HPDE6-E6E7 (cell line): ENCODE measurements around the gene RPS19.

Source experiments
- DNase-seq: peaks from one replicate; pipeline ENCODE4 v3.0.0; 2011; ENCODE audit warnings: missing footprints; ENCODE audit errors: extremely low spot score

Gene RPS19

DNA sequence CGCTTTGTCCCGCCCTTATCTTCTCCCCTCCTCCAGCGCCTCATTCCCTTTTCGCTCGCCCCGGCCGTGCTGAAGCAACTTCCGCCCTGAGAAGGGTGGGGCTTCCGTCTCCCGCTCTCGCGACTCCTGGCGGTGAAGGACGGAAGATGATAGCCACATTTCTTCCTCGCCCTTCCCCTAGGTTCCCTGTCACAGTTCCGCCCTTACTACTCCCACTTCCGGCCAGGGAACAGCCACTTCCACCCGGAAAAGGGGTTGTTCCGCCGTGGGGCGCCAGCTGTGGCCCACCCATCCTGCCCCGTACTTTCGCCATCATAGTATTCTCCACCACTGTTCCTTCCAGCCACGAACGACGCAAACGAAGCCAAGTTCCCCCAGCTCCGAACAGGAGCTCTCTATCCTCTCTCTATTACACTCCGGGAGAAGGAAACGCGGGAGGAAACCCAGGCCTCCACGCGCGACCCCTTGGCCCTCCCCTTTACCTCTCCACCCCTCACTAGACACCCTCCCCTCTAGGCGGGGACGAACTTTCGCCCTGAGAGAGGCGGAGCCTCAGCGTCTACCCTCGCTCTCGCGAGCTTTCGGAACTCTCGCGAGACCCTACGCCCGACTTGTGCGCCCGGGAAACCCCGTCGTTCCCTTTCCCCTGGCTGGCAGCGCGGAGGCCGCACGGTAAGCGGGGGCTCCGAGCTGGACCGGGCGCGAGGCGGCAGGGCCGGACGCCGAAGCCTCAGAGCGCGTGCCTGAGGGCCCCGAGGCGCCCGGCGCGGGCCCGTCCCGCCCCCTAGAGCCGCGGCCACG lies at the start of gene RPS19:
Gene RPS19 (plus strand): TSS at position 638 of the 801 bp plus-strand sequence. CDS start 520 bp downstream, outside the sequence.
- peak; percentile 95 for DNase-seq

DNA sequence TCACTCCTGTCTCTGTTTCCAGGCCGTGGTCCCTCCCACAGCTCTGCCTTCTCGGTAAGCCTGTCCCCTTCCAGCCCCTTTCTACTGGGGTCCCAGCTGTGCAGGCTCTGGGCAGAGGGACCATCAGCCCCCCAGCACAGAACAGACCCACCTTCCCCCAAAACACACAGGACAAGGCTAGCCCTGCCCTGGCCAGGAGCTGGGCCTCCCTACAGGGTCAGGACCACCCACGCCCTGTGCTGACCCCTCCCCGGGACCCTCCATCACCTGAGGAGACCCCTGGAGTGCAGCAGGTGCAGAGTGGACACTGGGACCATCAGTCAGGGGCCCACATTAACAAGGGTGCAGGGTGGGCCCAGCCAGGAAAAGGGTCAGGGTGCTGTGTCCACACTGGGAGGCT lies 49.8 kb upstream of the RPS19 start:
- no peak for DNase-seq

DNA sequence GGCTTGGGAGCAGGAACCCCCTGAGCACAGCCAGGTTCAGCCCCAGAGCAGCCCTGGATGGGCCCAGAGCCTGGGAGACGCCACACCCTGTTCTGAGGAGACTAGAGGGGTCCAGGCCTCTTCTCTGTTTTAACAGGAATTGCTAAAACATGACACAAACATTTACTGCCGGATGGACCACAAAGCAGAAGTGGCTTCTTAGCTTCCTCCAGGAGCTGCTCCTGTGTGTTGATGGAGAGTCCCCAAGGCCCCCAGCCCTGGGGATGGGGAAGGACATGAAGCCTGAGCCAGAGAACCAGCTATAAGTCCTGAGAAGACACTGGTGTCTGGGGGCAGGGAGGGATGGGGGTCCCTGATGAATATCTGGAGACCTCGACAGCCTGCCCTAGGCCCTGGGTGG lies 49.0 kb upstream of the RPS19 start:
- DNase-seq: no peak

DNA sequence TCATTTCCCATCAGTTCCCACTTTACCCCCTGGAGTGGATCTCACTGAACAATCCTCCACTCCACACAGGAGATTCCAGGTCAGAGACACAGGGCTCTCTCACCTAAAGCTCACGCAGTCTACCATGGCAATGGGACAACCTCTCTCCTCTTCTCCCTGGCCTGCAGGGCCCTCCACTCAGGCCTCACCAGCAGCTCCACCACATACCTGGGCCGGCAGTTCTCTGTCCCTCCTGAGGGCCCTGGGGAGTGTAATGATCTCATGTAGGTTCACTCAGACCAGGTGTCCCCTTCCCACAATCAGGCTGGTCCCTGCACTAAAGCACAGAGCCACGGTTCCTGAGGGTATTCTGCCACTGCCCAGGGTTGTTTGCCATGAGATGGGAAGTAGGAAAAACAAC lies 48.1 kb upstream of the RPS19 start:
- no peak for DNase-seq

DNA sequence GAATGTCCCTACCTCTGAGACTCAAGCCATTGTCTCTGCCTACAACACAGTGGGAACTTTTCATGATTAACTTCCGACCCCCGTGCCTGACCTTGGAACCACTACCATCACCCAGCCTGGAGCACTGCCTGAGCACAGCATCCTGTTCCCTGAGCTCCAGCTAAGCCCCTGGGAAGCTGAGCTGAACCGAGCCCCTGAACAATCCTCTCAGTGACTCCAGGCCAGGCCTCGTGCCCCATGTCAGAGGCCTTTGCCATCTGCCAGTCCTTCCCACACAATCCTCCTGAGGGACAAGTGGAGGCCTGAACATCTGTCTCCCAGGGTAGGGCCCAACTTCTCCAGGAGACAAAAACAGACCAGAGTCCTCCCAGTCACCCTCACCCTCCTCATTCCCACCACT lies 46.1 kb upstream of the RPS19 start:
- DNase-seq: no peak

DNA sequence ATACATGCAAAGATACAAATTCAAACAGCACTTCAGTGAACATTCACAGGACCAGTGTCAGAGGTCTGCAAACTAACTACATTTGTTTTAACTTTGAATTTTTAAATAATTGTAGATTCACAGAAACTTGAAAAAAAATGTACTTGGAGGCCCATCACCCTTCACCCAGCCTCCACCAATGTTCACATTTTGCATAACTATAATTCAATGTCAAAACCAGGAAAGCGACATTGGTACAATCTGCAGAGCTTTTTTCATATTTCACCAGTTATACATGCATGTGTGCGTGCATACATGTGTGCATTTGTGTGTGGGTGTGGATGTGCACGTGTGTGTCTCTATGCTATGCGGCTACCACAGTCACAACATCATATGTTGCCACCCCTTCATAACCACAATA lies 44.8 kb upstream of the RPS19 start:
- no peak for DNase-seq

DNA sequence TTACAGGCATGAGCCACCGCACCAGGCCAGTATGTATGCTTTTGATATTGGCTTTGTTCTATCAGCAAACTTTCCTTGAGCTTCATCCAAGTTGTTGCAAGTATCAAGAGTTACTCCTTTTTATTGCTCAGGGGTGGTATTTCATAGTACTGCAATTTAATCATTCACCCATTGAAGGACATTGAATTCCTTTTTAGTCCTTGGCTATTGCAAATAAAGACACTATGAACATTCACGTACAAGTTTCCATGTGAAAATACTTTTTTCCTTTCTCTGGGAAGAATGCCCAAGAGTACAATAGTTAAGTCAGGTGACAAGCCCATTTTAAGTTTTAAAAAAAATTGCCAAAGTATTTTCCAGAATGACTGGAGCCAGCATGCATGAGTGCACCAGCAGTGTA lies 43.3 kb upstream of the RPS19 start:
- no peak for DNase-seq

DNA sequence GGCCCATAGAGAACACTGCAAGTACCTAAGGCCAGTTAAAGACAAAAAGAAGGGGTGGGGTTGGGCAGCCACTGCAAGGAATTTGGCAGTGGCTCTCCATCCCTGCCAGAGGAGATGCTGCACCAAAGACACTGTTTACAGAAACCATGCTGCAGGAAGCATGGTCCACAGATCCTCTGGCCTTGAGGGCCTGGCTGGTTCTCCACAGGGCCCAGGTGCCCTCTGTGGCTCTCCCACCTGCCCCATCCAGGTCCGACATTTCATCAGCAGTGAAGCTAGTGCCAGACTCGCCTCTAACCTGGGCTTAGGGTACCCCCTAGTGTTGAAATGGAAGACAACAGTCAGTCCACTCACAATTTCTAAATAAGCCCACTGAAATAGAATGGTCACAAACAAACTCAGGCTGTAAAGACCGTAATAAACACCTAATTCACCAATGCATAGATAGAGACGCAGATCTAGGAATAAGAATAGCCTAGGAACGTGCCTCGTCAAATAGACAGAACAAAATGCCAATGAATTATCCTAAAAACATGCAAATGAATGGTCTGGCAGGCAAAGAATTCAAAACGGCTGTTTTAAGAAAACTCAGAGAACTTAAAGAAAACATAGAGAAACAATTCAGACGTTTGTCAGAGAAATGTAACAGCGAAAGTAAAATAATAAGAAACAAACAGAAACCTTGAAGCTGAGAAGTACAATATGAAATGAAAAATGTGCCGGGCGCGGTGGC lies 38.9 kb upstream of the RPS19 start:
- peak; percentile 37 for DNase-seq

DNA sequence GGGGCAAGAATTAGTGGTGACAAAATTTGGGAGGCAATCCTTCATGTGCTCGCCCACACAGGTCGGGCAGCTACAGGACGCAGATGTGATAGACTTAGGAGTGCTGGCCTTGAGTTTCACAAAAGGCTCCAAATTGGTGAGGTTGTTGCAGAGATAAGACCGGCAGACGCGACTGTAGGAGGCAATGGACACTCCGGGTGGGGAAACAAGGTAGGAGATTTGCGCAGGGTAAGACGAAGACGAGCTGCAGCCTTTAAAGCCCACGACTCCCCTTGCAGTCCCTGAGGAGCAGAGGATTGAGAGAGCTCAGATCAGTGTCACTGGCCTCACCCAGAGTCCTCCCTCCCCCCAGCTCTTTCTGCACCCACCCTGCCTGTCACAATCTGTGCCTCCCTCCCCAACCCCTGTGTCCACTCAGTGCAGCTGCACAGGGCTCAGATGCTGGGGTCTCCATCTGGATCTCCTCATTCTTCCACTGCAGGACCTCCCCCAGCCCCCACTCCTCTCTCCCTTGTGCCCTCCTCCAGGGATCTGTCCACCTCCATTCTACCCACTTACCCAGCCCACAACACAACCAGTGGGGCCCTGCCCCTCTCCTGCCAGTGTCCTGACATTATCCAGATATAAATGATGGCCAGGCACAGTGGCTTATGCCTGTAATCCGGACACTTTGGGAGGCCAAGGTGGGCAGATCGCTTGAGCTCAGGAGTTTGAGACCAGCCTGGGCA lies 21.9 kb upstream of the RPS19 start:
- DNase-seq: no peak

DNA sequence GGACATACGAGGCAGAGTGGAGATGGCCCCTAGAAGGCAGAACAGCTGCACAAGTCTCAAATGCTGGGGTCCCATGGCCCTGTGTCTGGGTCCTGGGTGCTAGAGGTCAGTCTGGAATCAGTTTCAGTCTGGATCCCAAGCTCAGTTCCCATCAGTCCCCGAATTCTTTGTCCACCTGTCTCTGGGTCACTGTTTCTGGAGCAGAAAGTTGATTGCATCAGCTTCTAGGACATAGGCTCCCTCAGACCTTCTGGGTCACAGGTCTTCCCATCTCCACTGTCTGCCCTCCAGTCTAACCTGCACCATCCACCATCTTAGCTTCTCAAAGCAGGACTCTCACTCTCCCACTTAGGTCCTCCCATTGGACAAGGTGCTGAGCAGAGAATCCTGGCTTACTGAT lies 20.8 kb upstream of the RPS19 start:
- no peak for DNase-seq

DNA sequence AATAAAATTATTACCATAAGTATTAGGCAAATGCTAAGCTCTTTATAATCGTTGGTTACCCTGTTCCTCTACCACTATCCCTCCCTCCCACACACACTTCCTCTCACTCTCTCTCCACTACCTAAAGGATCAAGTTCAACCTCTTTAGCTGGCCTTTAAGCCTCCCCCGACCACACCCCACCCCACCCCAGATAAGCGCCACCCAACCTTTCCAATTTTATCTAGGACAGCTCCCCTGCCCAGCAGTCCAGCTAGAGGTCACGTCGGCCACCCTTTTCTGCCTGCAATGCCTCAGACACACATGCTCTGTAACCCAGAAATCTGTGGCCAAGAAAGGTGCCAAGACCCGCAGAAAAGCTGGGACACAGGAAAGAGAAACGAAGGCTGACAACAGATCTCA lies 16.7 kb upstream of the RPS19 start:
- DNase-seq: no peak

DNA sequence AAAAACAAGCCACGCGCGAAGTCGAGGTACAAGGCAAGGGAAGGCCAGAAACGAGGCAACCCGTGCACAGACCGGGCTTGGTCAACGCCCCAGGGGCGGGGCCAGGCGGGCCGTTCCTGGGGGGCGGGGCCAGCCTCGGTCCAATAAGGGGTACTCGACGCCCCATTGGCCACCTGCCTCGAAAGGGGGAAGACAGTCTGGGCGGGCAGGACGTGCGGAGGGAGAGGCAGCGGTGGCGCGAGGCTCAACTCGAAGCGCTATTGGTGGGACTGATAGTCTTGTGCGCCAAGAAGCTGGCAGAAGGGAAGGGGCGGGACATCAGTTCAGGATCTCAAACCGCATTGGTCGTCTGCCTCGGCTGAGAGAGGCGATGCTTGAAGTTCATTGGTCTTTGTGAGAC lies 15.5 kb upstream of the RPS19 start, which contains the start of gene LYPD4:
Gene LYPD4 (minus strand): TSS at position 83 of the 400 bp plus-strand sequence. CDS start 5,398 bp downstream, outside the sequence.
- DNase-seq: no peak

DNA sequence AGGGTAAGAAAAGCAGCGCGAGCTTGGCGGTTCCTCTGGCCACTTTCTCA lies 15.2 kb upstream of the RPS19 start, which contains the start of gene DMRTC2:
Gene DMRTC2 (plus strand): TSS at position 42 of the 50 bp plus-strand sequence. CDS start 2,387 bp downstream, outside the sequence.
- DNase-seq: no peak

DNA sequence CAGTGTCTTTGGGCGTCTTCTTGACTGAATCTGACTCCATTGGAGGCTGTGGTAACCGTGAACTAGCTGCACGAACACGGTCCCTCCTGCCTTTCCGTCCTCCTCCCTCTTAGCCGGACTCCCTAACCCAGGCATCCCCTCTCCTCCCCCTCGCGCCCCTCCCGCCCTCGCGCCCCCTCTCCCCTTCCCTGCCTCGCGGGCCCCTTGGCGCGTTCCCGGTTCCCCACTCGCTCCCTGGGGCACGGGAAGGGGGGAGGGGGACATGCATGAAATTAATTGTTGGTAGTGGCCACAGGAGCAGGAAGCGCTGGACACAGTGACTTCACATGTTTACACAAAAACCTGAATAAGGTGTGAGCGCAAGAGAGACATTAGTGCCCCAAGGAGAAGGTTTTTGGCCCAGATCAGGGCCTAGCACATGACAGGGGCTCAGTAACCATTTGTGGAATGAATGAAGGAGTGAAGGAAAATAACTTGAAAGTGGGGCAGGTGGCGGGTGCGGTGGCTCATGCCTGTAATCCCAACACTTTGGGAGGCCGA lies 14.9 kb upstream of the RPS19 start:
- no peak for DNase-seq

DNA sequence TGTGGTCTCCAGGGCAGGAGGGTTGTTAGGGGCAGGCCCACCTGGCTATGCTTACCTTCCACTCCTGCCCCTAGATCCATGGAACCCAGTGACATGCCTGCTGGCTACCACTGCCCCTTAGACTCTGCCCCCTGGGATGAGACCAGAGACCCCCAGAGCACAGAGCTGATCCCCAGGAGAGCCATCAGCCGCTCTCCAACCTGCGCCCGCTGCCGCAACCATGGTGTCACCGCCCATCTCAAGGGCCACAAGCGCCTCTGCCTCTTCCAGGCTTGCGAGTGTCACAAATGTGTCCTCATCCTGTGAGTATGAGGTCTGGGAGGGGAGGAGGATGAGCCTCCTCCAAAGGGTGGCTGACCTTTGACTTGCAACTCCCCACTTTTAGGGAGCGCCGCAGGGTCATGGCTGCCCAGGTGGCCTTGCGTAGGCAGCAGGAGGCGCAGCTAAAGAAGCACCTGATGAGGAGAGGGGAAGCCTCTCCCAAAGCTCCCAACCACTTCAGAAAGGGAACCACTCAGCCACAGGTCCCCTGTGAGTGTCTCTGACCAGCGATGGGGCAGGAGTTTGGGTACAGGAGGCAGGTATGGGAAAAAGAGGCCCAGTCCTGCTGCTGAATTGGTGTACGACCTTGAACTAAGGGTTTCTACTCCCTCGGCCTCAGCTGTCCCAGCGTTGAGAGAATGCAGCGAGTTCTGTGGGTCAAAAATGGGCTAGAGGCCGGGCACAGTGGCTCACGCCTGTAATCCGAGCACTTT lies 12.5 kb upstream of the RPS19 start:
- no peak for DNase-seq

DNA sequence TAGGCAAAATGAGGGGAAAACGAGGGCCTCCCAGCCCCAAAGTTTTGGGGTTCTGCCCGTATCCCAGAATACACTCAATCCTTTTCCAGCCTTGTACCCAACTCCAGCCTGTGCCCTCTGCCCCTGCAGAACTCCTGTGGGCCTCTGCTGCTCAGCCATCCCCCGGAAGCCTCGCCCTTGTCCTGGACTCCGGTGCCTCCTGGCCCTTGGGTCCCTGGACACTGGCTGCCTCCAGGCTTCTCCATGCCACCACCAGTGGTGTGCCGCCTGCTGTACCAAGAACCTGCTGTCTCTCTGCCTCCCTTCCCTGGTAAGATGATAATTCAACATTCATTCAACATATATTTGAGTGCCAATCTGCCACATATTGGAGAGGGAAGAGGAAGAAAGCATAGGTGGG lies 11.4 kb upstream of the RPS19 start:
- no peak for DNase-seq

DNA sequence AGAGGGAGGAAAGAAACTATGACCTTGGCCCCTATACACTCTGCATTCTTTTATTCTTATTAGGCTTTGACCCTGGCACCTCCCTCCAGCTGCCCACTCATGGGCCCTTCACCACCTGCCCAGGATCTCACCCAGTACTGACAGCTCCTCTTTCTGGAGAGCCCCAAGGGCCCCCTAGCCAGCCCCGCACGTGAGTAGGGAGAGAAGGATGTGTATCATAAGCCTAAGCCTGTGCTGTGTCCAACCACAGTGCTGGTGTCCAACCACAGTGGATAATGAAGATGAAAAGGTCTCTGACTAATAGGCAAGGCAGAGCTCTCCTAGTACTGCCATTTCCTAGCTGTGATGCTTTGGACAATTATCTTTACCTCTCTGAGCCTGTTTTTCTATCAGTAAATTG lies 11.0 kb upstream of the RPS19 start:
- no peak for DNase-seq

DNA sequence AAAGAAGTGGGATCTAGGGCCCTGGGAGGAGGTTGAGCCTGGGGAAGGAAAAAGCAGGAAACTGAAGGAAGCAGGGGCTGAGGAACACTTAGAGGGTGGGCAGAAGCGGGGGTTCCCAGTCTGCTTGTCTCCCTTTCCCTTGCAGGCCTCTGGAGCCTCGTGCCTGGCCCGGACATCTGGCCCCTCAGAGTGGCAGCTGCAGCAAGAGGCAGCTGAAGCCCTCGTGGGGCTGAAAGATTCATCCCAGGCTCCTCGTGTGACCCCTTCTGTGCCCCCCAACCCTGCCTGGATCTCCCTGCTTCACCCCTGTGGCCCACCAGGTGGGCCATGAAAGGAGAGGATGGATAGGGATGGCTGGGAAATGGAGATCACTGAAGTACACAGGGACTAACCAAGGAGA lies 9.7 kb upstream of the RPS19 start:
- no peak for DNase-seq

DNA sequence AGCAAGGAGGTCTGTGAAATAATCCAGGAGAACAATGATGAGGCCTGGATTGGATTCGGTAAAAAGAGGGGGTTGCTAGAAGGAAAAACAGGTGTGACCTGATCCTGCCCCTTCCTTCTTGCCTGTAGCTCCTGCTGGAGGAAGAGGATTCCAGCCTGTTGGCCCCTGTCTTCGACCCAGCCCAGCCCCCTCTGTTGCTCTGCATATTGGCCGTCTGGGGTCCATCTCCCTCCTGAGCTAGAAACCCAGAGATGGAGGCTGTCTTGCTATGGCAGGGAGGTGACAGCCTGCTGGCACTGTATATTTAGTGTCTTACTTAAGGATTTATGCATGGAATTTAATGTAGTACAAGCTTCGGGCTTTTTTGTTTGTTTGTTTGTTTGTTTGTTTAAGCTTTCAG lies 8.6 kb upstream of the RPS19 start:
- no peak for DNase-seq

DNA sequence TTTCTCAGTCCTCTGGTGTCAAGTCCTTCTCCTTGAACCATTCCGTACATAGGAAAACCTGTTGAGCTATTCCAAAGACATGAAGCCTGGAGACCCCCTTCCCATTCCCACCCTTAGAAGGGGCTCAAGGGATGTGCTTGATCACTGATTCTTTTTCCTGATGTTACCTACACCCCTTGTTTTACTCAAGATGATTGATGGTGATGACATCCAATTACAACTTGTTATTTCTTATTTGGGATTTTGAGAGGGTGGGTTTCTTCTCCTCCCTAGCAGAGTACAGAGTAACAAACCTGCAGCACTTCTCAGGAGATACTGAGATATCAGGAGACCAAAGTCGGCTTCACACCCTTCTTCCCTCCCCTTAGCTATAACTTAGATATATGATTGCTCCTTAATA lies 6.7 kb upstream of the RPS19 start:
- no peak for DNase-seq

DNA sequence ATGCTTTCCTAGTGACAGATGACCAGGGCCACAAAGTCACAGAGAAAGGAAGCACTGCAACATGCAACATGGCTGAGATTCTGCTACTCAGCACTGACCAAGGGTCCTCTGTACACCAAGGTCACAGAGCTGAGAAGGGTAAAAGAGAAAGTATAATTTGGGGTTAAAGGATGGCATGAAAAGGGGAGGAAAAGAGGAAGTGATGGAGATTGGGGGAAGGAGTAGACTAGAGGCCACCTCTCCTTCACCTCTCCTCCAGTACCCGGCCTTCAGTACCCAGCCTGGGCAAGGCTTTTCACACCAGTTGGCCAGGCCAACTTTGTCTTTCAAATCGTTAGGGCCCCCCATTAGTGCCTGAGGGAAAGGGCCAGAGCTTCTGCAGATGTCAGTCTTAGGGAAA lies 6.3 kb upstream of the RPS19 start:
- DNase-seq: no peak

DNA sequence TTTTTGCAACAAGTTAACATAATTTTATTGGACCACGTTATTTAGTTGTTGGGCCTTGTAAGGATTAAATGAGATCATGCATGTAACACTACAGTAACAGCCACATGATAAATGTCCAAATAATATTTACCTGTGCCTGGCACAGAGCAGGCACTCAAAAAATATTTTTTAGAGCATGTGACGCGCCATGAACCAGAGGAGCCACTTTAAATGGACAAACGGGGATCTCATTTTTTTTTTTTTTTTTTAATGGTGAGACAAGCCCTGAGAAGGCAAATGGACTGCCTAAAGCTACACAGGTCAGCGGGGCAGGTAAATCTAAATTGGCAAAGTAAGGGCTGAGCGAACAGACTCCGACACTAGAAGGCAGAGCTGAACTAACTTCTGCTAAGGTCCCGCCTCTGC lies 840 bp upstream of the RPS19 start:
- no peak for DNase-seq
